DLD1 (cell line): Measurements from ENCODE around the gene RFTN1.

Experiments
- in situ Hi-C: cut with HindIII; loops from 2 replicates; pipeline ENCODE4 v1.10.0; 2017; ENCODE audit warnings: low sequenced_read_pairs

RFTN1 gene

GRCh38 chr3:16513141-16514020 lies at the start of gene RFTN1:
Gene RFTN1 (minus strand): TSS chr3:16513699. CDS start chr3:16493869, 19,830 bp downstream.
- in situ Hi-C loops, result no loop called here

- in situ Hi-C loops, result no loop called here
These were observed 46.3 kb upstream of the RFTN1 start for GRCh38 chr3:16559653-16560365.

DNA sequence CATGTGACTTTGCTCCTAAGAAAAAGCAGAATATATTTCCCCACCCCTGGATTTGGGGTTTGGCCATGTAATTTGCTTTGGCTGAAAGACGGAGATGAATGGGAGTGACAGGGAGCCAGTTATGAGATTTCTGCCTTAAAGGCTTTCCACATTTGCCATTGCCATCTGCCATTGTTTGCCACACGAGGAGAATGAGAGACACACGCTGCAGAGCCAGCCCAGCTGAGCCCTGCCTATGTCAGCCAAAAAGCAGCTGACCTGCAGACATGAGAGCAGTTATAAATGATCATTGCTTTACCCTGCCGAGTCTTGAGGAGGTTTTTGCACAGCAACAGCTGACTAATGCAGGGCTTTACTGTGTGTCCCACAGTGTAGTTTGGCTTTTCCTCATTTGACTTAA lies 40.6 kb upstream of the RFTN1 start:
- in situ Hi-C loops, result no loop called here

- in situ Hi-C loops, result no loop called here
These were observed 39.3 kb upstream of the RFTN1 start for GRCh38 chr3:16552757-16553156.

GRCh38 chr3:16551342-16551976 lies 38.0 kb upstream of the RFTN1 start:
- in situ Hi-C loops, result no loop called here

GRCh38 chr3:16550676-16551341 lies 37.3 kb upstream of the RFTN1 start:
- in situ Hi-C loops, result no loop called here

GRCh38 chr3:16550305-16550675 lies 36.8 kb upstream of the RFTN1 start:
- in situ Hi-C loops, result no loop called here

GRCh38 chr3:16548721-16549120 lies 35.2 kb upstream of the RFTN1 start:
- in situ Hi-C loops, result no loop called here

GRCh38 chr3:16547561-16548357 lies 34.3 kb upstream of the RFTN1 start:
- in situ Hi-C loops, result no loop called here

DNA sequence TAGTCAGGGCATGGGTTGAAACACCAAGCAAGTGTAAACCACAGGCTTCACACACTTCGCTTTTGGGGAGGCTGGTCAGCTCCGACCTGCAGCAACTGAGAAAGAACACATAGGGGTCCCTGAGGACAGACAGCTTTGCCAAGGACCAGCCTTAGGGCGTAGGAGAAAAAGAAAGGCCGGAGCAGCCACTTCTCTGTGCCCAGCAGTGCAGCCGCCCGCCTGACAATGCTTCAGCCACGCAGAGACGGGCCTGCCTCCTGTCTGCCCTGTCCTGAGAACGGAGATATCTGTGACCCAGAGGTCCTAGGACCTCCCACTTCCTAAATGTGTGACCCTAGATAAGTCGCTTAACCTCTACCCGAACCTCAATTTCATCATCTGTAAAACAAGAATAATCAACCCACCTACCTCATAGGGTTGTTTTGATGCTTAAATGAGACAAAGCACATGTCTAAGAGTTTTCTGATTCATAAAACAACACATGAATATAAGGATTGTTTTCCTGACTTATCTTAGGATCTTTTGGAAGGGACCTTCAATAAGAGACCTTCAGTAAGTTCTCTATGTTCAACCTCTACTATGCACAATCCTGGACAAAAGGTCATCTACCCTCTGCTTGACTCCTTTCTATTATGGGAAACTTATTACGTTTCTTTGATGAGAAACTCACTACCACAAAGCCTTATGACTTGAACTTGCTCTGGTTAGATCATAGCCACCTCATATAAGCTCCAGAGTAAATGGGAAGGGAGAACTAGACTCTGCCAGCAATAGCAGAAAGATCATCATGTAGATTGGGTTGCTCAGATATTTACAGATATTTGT lies 32.9 kb upstream of the RFTN1 start:
- in situ Hi-C loops, result no loop called here

DNA sequence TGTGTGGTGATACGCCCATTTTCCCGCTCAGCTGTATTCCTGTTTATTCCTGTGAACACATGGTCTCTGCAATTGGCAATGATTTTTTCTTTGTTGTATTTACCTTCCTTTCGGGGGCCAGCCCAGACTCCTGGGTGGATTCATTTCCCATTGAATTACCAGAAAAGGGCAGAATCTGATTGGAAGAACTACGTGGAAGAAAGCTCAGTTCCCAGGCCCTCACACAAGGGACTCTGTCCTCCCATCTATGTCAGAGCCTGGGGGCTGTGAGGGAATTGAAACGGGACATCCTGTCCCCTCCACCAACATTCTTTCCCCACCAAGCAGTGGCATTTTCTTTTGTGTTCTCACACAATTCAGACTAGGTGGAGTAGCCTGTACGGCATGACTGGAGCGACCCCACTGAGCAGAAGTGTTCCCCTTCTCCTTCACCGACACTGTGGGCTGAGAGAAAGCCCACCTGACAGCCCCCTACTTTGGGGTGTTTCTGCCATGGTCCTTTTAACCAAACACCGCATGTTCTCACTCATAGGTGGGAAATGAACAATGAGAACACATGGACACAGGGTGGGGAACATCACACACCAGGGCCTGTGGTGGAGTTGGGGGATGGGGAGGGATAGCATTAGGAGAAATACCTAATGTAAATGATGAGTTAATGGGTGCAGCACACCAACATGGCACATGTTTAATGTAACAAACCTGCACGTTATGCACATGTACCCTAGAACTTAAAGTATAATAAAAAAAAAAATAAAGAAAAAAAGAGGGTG lies 32.1 kb upstream of the RFTN1 start:
- in situ Hi-C loops, result no loop called here

GRCh38 chr3:16543242-16543864 lies 29.9 kb upstream of the RFTN1 start:
- in situ Hi-C loops, result no loop called here

GRCh38 chr3:16538507-16538906 lies 25.0 kb upstream of the RFTN1 start:
- in situ Hi-C loops, result no loop called here

DNA sequence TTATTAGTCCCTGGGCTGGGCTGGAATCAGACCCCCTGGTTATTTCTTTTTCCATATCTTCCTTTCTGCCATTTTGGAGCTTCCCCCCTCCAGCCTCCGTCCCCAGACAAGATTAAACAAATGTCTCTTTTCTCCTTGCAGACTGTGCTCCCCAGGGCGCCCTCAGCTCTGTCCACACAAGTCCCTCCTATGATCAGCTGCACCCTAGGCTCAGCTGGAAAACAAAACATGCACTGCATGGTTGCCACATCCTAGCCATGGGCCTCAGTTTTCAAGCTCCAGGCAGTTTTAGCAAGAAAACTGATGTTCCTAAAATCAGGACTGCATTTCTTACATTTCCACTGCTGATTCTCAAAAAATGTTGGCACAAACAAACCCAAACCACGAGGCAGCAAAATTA lies 23.5 kb upstream of the RFTN1 start:
- in situ Hi-C loops, result no loop called here

DNA sequence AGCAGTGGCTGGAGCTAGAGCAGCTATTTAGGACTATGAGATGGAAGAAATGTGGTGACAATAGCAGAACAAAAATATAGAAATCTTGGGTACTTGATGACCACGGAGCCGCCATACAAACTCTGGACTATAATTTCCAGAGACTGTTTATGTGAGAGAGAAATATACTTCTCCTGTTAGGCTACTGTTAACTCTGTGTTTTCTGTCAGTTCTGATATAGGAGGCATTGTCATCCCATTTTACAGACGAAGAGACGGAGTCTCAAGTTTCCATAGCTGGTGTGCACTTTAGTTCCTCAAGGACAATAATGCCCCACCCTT lies 22.8 kb upstream of the RFTN1 start:
- in situ Hi-C loops, result no loop called here

GRCh38 chr3:16534640-16535262 lies 21.3 kb upstream of the RFTN1 start:
- in situ Hi-C loops, result no loop called here

DNA sequence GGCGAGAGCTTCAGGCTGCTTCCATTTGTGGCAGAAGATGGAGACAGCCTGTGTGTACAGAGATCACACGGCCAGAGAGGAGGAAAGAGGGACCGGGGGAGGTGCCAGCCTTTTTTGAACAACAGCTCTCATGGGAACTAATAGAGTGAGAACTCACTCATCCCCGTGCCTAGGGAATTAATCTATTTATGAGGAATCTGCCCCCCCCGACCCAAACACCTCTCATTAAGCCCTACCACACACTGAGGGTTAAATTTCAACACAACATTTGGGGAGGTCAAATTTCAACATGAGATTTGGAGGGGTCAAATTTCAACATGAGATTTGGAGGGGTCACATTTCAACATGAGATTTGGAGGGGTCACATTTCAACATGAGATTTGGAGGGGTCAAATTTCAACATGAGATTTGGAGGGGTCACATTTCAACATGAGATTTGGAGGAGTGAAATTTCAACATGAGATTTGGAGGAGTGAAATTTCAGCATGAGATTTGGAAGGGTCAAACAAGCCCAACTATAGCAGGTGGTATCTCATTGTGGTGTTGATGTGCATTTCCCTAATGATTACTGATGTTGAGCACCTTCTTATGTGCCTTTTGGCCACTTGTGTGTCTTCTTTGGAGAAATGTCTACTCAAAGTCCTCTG lies 20.6 kb upstream of the RFTN1 start:
- in situ Hi-C loops, result no loop called here

DNA sequence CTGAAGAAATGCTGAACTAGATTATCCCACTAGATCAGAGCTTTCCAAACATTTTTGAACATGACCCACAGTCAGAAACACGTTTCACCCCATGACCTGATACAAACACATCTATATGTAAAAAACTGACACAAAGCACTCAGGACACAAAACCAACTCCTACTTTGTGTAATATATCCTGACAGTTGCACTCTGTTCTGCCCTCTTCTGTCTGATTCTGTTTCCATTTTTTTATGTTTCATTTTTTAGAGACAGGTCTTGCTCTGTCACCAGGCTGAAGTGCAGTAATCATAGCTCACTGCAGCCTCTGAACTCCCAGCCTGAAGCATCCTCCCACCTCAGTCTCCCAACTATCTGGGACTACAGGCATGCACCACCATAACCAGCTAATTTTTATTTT lies 15.8 kb upstream of the RFTN1 start:
- in situ Hi-C loops, result no loop called here
